Neural cell (in vitro differentiated cells): ENCODE measurements around the gene ADSS1. TPM values are rescaled to one million over a fixed set of nuclear protein-coding genes. Genes with fewer than 3 reads are reported as not detected.

Source experiments
- H2AFZ ChIP-seq: fragments of 200-600, 300-800 bp; sonication (generic), shearing (Covaris generic); 2 replicates; pipeline ENCODE4 v1.6.0; 2014; ENCODE audit warnings: low read depth, mild to moderate bottlenecking, antibody characterized with exemption, low read length, moderate library complexity
- H3F3A ChIP-seq: fragments of 200-600 bp; shearing (Covaris generic); 2 replicates; pipeline ENCODE4 v1.6.1; 2016; ENCODE audit warnings: mild to moderate bottlenecking, moderate library complexity, mixed read lengths, antibody characterized with exemption, low read length; ENCODE audit not compliant: insufficient read depth, poor library complexity, severe bottlenecking
- H3K27ac ChIP-seq: fragments of 200-600, 300-800 bp; sonication (generic), shearing (Covaris generic); 2 replicates; pipeline ENCODE4 v1.5.1; 2014; ENCODE audit warnings: mild to moderate bottlenecking, low read length, moderate library complexity
- H3K27me3 ChIP-seq: fragments of 300-800, 200-600 bp; sonication (generic), shearing (Covaris generic); 2 replicates; pipeline ENCODE4 v1.6.0; 2014; ENCODE audit warnings: mild to moderate bottlenecking, low read depth, low read length, moderate library complexity; ENCODE audit not compliant: insufficient read depth
- H3K36me3 ChIP-seq: fragments of 300-800, 200-600 bp; sonication (generic), shearing (Covaris generic); 2 replicates; pipeline ENCODE4 v1.5.1; 2014; ENCODE audit warnings: mild to moderate bottlenecking, antibody characterized with exemption, low read length, moderate library complexity; ENCODE audit not compliant: insufficient read depth
- H3K4me2 ChIP-seq: fragments of 300-800, 200-600 bp; sonication (generic), shearing (Covaris generic); 2 replicates; pipeline ENCODE4 v1.6.0; 2014; ENCODE audit warnings: mild to moderate bottlenecking, low read length
- H3K4me3 ChIP-seq: fragments of 300-800, 200-600 bp; sonication (generic), shearing (Covaris generic); 2 replicates; pipeline ENCODE4 v1.5.1; 2014; ENCODE audit warnings: mild to moderate bottlenecking, low read length, moderate library complexity
- H3K79me2 ChIP-seq: fragments of 200-600 bp; shearing (Covaris generic); replicated peaks from 2 replicates; pipeline ENCODE4 v1.6.0; 2014; ENCODE audit warnings: mild to moderate bottlenecking, low read length, moderate library complexity; ENCODE audit not compliant: insufficient read depth
- H3K9ac ChIP-seq: fragments of 300-800, 200-600 bp; sonication (generic), shearing (Covaris generic); 2 replicates; pipeline ENCODE4 v1.6.1; 2016; ENCODE audit warnings: mild to moderate bottlenecking, low read length, mixed read lengths
- H3K9me2 ChIP-seq: fragments of 200-600 bp; shearing (Covaris generic); 2 replicates; pipeline ENCODE4 v1.6.1; 2016; ENCODE audit warnings: mild to moderate bottlenecking, low read length, mixed read lengths; ENCODE audit not compliant: insufficient read depth
- H3K9me3 ChIP-seq: fragments of 200-600, 300-800 bp; sonication (generic), shearing (Covaris generic); 2 replicates; pipeline ENCODE4 v1.6.1; 2016; ENCODE audit warnings: mild to moderate bottlenecking, mixed run types, low read length, moderate library complexity, mixed read lengths
- H4K20me1 ChIP-seq: fragments of 200-600 bp; shearing (Covaris generic); 2 replicates; pipeline ENCODE4 v1.6.1; 2016; ENCODE audit warnings: mild to moderate bottlenecking, mixed run types; ENCODE audit not compliant: insufficient read depth
- EP300 ChIP-seq: fragments of 450-650 bp; conservative IDR thresholded peaks from 2 replicates; pipeline ENCODE4 v1.6.1; 2014; ENCODE audit warnings: antibody characterized with exemption, mild to moderate bottlenecking, moderate library complexity; ENCODE audit not compliant: poor library complexity, severe bottlenecking
- EZH2 ChIP-seq: fragments of 200-600, 300-800 bp; shearing (Covaris generic), sonication (generic); IDR thresholded peaks from 2 replicates; pipeline ENCODE4 v1.6.1; 2014; ENCODE audit warnings: antibody characterized with exemption, low read length, borderline replicate concordance, mild to moderate bottlenecking; ENCODE audit not compliant: insufficient read depth, poor library complexity, severe bottlenecking
- MXI1 ChIP-seq: fragments of 450-650 bp; conservative IDR thresholded peaks from 2 replicates; pipeline ENCODE4 v1.6.1; 2014; ENCODE audit warnings: antibody characterized with exemption, mild to moderate bottlenecking; ENCODE audit not compliant: poor library complexity, severe bottlenecking
- POLR2AphosphoS5 ChIP-seq: IDR thresholded peaks from 2 replicates; pipeline ENCODE4 v1.6.1; 2012
- RAD21 ChIP-seq: fragments of 450-650 bp; conservative IDR thresholded peaks from 2 replicates; pipeline ENCODE4 v1.6.1; 2014; ENCODE audit warnings: antibody characterized with exemption, mild to moderate bottlenecking, moderate library complexity
- SMC3 ChIP-seq: fragments of 450-650 bp; conservative IDR thresholded peaks from 2 replicates; pipeline ENCODE4 v1.6.1; 2014; ENCODE audit warnings: antibody characterized with exemption, mild to moderate bottlenecking, moderate library complexity; ENCODE audit not compliant: poor library complexity
- TAF1 ChIP-seq: IDR thresholded peaks from 2 replicates; pipeline ENCODE4 v1.6.1; 2012; ENCODE audit warnings: low read depth
- polyA plus RNA-seq: library from polyadenylated mRNA; depleted of rRNA; stranded (reverse); fragments of >200 nt; gene quantifications from 2 replicates; pipeline ENCODE4 v1.2.3, GENCODE V29; 2014
- TF ChIP-seq, protein P1 (sequence below): IDR thresholded peaks from 2 replicates; pipeline ENCODE4 v1.6.1; 2012; ENCODE audit warnings: borderline replicate concordance
- TF ChIP-seq, protein P2 (sequence below): fragments of 450-650 bp; IDR thresholded peaks from 2 replicates; pipeline ENCODE4 v1.5.1; 2014; ENCODE audit warnings: antibody characterized with exemption, mild to moderate bottlenecking, moderate library complexity; ENCODE audit not compliant: poor library complexity, severe bottlenecking

The ADSS1 gene
- polyA plus RNA-seq, 1 donor from 2014 or later: 4.3 TPM

DNA sequence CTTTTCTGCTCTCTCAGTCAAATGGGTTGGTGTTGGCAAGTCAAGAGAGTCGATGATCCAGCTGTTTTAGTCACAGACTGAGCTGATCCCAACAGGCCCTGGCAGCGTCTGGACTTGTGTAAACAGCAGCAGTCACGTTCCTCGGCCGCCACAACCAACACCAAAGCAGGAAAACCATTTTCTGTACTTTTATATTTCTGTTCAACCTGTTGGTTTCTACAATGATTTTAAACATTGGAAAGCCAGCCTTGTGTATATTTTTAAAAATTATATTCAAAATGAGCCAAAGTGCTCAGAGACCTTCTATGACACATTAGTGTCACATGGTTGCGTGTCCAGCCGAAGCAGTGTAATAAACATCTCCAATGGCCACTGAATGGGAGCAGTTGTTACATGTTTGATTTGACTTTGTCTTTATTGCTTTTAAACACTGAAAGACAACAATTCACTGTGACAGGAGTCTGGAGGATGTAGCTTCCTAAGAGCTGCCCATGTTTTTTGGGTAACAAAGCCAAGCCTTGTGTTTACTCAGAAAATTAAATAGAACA is 23.0 kb downstream of the ADSS1 start:
- no peak overlapping the region for H2AFZ ChIP-seq
- no peaks in the 10 kb centered on the region for H4K20me1 ChIP-seq
- H3K9ac ChIP-seq: no peak overlapping the region
- no peaks in the 10 kb centered on the region for H3K36me3 ChIP-seq
- H3K9me3 ChIP-seq: no peaks in the 10 kb centered on the region
- no peaks in the 10 kb centered on the region for H3K79me2 ChIP-seq
- no peak overlapping the region for H3K4me2 ChIP-seq
- no peak overlapping the region for H3K4me3 ChIP-seq
- no peak overlapping the region for H3K27ac ChIP-seq
- no peaks in the 10 kb centered on the region for H3F3A ChIP-seq
- H3K27me3 ChIP-seq: no peaks in the 10 kb centered on the region
- TF ChIP-seq TAF1 (no peak), POLR2AphosphoS5 (no peak)
- H3K9me2 ChIP-seq: no peaks in the 10 kb centered on the region

DNA sequence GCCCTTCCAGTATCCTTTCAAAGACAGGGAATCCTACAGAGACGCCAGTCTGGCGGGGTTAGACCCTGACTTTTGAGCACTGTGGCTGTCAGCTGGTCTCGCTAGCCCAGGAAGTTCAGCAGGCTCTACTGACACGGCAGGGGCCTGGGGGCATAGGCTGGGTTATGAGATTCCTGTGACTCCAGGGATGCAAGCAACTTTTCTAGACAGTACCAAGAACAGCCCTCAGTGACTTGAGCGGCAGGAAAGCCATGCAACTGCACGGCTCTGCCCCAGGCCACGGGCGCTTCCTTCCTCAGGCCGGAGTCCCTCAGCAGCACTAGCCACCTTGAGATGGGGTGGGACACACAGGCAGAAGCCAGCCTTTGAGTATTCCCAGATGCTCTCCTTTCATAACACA is 23.8 kb downstream of the ADSS1 start:
- H3K36me3 ChIP-seq: no peaks in the 10 kb centered on the region
- H3K4me2 ChIP-seq: no peak overlapping the region
- no peak overlapping the region for H3K4me3 ChIP-seq
- H3F3A ChIP-seq: no peaks in the 10 kb centered on the region
- H3K27ac ChIP-seq: no peak overlapping the region
- H3K27me3 ChIP-seq: no peaks in the 10 kb centered on the region
- H3K9me2 ChIP-seq: no peaks in the 10 kb centered on the region
- H2AFZ ChIP-seq: no peak overlapping the region
- no peaks in the 10 kb centered on the region for H3K79me2 ChIP-seq
- H3K9me3 ChIP-seq: no peaks in the 10 kb centered on the region
- H4K20me1 ChIP-seq: no peaks in the 10 kb centered on the region
- TF ChIP-seq, protein P1, sequence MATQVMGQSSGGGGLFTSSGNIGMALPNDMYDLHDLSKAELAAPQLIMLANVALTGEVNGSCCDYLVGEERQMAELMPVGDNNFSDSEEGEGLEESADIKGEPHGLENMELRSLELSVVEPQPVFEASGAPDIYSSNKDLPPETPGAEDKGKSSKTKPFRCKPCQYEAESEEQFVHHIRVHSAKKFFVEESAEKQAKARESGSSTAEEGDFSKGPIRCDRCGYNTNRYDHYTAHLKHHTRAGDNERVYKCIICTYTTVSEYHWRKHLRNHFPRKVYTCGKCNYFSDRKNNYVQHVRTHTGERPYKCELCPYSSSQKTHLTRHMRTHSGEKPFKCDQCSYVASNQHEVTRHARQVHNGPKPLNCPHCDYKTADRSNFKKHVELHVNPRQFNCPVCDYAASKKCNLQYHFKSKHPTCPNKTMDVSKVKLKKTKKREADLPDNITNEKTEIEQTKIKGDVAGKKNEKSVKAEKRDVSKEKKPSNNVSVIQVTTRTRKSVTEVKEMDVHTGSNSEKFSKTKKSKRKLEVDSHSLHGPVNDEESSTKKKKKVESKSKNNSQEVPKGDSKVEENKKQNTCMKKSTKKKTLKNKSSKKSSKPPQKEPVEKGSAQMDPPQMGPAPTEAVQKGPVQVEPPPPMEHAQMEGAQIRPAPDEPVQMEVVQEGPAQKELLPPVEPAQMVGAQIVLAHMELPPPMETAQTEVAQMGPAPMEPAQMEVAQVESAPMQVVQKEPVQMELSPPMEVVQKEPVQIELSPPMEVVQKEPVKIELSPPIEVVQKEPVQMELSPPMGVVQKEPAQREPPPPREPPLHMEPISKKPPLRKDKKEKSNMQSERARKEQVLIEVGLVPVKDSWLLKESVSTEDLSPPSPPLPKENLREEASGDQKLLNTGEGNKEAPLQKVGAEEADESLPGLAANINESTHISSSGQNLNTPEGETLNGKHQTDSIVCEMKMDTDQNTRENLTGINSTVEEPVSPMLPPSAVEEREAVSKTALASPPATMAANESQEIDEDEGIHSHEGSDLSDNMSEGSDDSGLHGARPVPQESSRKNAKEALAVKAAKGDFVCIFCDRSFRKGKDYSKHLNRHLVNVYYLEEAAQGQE: no peak
- TF ChIP-seq RAD21: no peak
- no peak for TF ChIP-seq EZH2
- no peak for TF ChIP-seq MXI1
- TF ChIP-seq SMC3: no peak
- TF ChIP-seq, protein P2, sequence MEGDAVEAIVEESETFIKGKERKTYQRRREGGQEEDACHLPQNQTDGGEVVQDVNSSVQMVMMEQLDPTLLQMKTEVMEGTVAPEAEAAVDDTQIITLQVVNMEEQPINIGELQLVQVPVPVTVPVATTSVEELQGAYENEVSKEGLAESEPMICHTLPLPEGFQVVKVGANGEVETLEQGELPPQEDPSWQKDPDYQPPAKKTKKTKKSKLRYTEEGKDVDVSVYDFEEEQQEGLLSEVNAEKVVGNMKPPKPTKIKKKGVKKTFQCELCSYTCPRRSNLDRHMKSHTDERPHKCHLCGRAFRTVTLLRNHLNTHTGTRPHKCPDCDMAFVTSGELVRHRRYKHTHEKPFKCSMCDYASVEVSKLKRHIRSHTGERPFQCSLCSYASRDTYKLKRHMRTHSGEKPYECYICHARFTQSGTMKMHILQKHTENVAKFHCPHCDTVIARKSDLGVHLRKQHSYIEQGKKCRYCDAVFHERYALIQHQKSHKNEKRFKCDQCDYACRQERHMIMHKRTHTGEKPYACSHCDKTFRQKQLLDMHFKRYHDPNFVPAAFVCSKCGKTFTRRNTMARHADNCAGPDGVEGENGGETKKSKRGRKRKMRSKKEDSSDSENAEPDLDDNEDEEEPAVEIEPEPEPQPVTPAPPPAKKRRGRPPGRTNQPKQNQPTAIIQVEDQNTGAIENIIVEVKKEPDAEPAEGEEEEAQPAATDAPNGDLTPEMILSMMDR: no peak
- TF ChIP-seq EP300: no peak
- no peak for TF ChIP-seq TAF1
- no peak for TF ChIP-seq POLR2AphosphoS5
- H3K9ac ChIP-seq: no peak overlapping the region
